WERI-Rb-1 (cell line): ENCODE results near the gene GNG12.

Experiments
- DNase-seq: peaks from one replicate; pipeline ENCODE4 v3.0.0-alpha.2; 2020
- H3K27ac ChIP-seq: fragments of 250-450 bp; sonication (Bioruptor Pico); 2 replicates; pipeline ENCODE4 v1.5.1; 2020; ENCODE audit warnings: mild to moderate bottlenecking, moderate library complexity
- H3K27me3 ChIP-seq: fragments of 250-450 bp; sonication (Bioruptor Pico); 2 replicates; pipeline ENCODE4 v1.5.1; 2021; ENCODE audit warnings: mild to moderate bottlenecking, low read depth, moderate library complexity; ENCODE audit not compliant: insufficient read depth, severe bottlenecking
- H3K36me3 ChIP-seq: fragments of 250-450 bp; sonication (Bioruptor Pico); 2 replicates; pipeline ENCODE4 v1.5.1; 2020; ENCODE audit warnings: mild to moderate bottlenecking, moderate library complexity
- H3K4me3 ChIP-seq: 2 replicates; pipeline ENCODE4 v1.5.1; 2011; ENCODE audit warnings: low read depth, mild to moderate bottlenecking, control low read depth, low read length
- H3K9me3 ChIP-seq: fragments of 250-450 bp; sonication (Bioruptor Pico); 2 replicates; pipeline ENCODE4 v1.5.1; 2021; ENCODE audit warnings: mild to moderate bottlenecking, moderate library complexity; ENCODE audit not compliant: severe bottlenecking
- CTCF ChIP-seq: IDR thresholded peaks from 2 replicates; pipeline ENCODE4 v1.5.1; 2011; ENCODE audit warnings: low read depth, mild to moderate bottlenecking, control low read depth, inconsistent platforms, low read length

GNG12 gene

GRCh38 chr1:67675800-67676199 lies 157.5 kb downstream of the GNG12 start:
- no peak for DNase-seq
- no peak for TF ChIP-seq CTCF
- Histone ChIP-seq H3K4me3 (no peak overlapping the region), H3K27ac (no peak overlapping the region), H3K27me3 (no peaks in the 10 kb centered on the region), H3K9me3 (no peaks in the 10 kb centered on the region), H3K36me3 (no peaks in the 10 kb centered on the region)

- H3K4me3 ChIP-seq: no peak overlapping the region
- TF ChIP-seq CTCF: no peak
- DNase-seq: peak; percentile 67
These were observed 158.8 kb downstream of the GNG12 start for GRCh38 chr1:67674260-67675011.

DNA sequence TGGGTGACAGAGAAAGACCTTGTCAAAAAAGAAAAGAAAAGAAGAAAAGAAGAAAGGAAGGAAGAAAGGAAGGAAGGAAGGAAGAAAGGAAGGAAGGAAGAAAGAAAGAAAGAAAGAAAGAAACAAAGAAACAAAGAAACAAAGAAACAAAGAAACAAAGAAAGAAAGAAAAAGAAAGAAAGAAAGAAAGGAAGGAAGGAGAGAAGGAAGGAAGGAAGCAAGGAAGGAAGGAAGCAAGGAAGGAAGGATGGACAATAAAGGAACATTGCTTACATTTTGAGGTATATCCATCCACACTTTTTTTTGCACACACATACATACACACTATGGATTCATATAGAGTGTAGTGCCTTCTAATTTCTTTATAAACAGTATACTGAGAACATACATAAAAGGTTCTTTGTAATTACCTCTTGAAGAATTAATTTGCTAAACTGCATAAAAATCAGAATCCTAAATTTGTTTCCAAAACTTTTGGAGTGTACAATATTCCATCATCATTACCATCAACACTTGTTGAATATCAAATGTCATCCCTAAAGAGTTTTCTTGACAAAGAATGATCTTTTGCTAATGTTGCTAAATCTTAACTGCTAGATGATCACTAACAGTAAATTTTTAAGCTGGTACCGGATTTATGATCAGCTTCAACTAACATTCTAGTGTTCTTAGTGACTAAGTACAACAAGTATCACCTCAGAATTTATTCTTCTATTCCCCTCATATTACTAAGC lies 159.6 kb downstream of the GNG12 start:
- TF ChIP-seq CTCF: no peak
- H3K36me3 ChIP-seq: no peaks in the 10 kb centered on the region
- DNase-seq: no peak
- no peaks in the 10 kb centered on the region for H3K9me3 ChIP-seq
- no peak overlapping the region for H3K4me3 ChIP-seq
- H3K27ac ChIP-seq: no peak overlapping the region
- no peaks in the 10 kb centered on the region for H3K27me3 ChIP-seq

More at GRCh38 chr1:67674260-67675011, 158.8 kb downstream of the GNG12 start:
- Histone ChIP-seq H3K9me3 (no peaks in the 10 kb centered on the region), H3K36me3 (no peaks in the 10 kb centered on the region), H3K27me3 (no peaks in the 10 kb centered on the region), H3K27ac (peak overlapping the region; percentile 35; the same call in 1 of the 2 replicates)

GRCh38 chr1:67672260-67672803 lies 160.9 kb downstream of the GNG12 start:
- DNase-seq: no peak
- no peaks in the 10 kb centered on the region for H3K9me3 ChIP-seq
- no peak overlapping the region for H3K4me3 ChIP-seq
- H3K27me3 ChIP-seq: no peaks in the 10 kb centered on the region
- no peak overlapping the region for H3K27ac ChIP-seq
- H3K36me3 ChIP-seq: no peaks in the 10 kb centered on the region
- no peak for TF ChIP-seq CTCF

- DNase-seq: no peak
- H3K27me3 ChIP-seq: no peaks in the 10 kb centered on the region
- TF ChIP-seq CTCF: no peak
- H3K4me3 ChIP-seq: no peak overlapping the region
- H3K36me3 ChIP-seq: no peaks in the 10 kb centered on the region
- no peaks in the 10 kb centered on the region for H3K9me3 ChIP-seq
- H3K27ac ChIP-seq: no peak overlapping the region
These were observed 164.6 kb downstream of the GNG12 start for GRCh38 chr1:67668660-67669059.
